H9 (cell line): ENCODE data around the gene KRTAP19-5. TPM values are rescaled to one million over a fixed set of nuclear protein-coding genes. Genes with fewer than 3 reads are reported as not detected.

Source experiments
- DNase-seq: peaks from one replicate; pipeline ENCODE4 v3.0.0-alpha.2; 2017
- H2AFZ ChIP-seq: one replicate; pipeline ENCODE4 v1.6.1; 2013; ENCODE audit warnings: mild to moderate bottlenecking, low read length, control low read depth, moderate library complexity
- H2AK5ac ChIP-seq: 2 replicates; pipeline ENCODE4 v1.6.1; 2013; ENCODE audit warnings: low read length, control low read depth, mixed read lengths; ENCODE audit not compliant: insufficient read length
- H2BK120ac ChIP-seq: one replicate; pipeline ENCODE4 v1.6.1; 2013; ENCODE audit warnings: low read depth, mild to moderate bottlenecking, low read length, control low read depth, inconsistent platforms; ENCODE audit not compliant: poor library complexity, severe bottlenecking
- H2BK12ac ChIP-seq: 2 replicates; pipeline ENCODE4 v1.6.1; 2013; ENCODE audit warnings: low read length, control low read depth, mixed read lengths, low read depth; ENCODE audit not compliant: insufficient read length
- H2BK15ac ChIP-seq: 2 replicates; pipeline ENCODE4 v1.6.1; 2013; ENCODE audit warnings: low read depth, low read length, control low read depth
- H2BK20ac ChIP-seq: one replicate; pipeline ENCODE4 v1.6.1; 2013; ENCODE audit warnings: low read depth, mild to moderate bottlenecking, low read length, control low read depth, inconsistent platforms; ENCODE audit not compliant: poor library complexity, severe bottlenecking
- H2BK5ac ChIP-seq: 2 replicates; pipeline ENCODE4 v1.6.1; 2013; ENCODE audit warnings: low read length, control low read depth, mixed read lengths; ENCODE audit not compliant: insufficient read length
- H3K14ac ChIP-seq: 2 replicates; pipeline ENCODE4 v1.6.1; 2013; ENCODE audit warnings: low read length, control low read depth; ENCODE audit not compliant: insufficient read depth
- H3K18ac ChIP-seq: 2 replicates; pipeline ENCODE4 v1.6.1; 2013; ENCODE audit warnings: low read depth, mild to moderate bottlenecking, mixed read lengths, low read length, control low read depth; ENCODE audit not compliant: insufficient read length
- H3K23ac ChIP-seq: 2 replicates; pipeline ENCODE4 v1.6.1; 2013; ENCODE audit warnings: low read length, control low read depth, mixed read lengths, low read depth; ENCODE audit not compliant: insufficient read length
- H3K23me2 ChIP-seq: 2 replicates; pipeline ENCODE4 v1.6.1; 2013; ENCODE audit warnings: low read depth, mild to moderate bottlenecking, mixed read lengths, low read length, control low read depth; ENCODE audit not compliant: insufficient read length, poor library complexity, severe bottlenecking
- H3K27ac ChIP-seq: 2 replicates; pipeline ENCODE4 v1.5.1; 2013; ENCODE audit warnings: low read length, control low read depth, mixed read lengths, low read depth; ENCODE audit not compliant: insufficient read length
- H3K27me3 ChIP-seq: 2 replicates; pipeline ENCODE4 v1.6.1; 2013; ENCODE audit warnings: low read length, control low read depth, inconsistent platforms; ENCODE audit not compliant: insufficient read depth
- H3K4ac ChIP-seq: 2 replicates; pipeline ENCODE4 v1.6.1; 2013; ENCODE audit warnings: low read depth, mild to moderate bottlenecking, control low read depth, inconsistent platforms, low read length, moderate library complexity
- H3K4me1 ChIP-seq: 2 replicates; pipeline ENCODE4 v1.6.1; 2013; ENCODE audit warnings: low read length, control low read depth, inconsistent platforms; ENCODE audit not compliant: insufficient read depth
- H3K4me2 ChIP-seq: 2 replicates; pipeline ENCODE4 v1.6.1; 2013; ENCODE audit warnings: low read length, control low read depth, mixed read lengths; ENCODE audit not compliant: insufficient read length, insufficient read depth
- H3K56ac ChIP-seq: 2 replicates; pipeline ENCODE4 v1.6.1; 2013; ENCODE audit warnings: low read depth, mild to moderate bottlenecking, mixed read lengths, low read length, control low read depth; ENCODE audit not compliant: insufficient read length
- H3K79me1 ChIP-seq: 2 replicates; pipeline ENCODE4 v1.6.1; 2013; ENCODE audit warnings: low read depth, mild to moderate bottlenecking, moderate library complexity, low read length, control low read depth, inconsistent platforms; ENCODE audit not compliant: insufficient read depth, poor library complexity, severe bottlenecking
- H3K79me2 ChIP-seq: 2 replicates; pipeline ENCODE4 v1.6.1; 2013; ENCODE audit warnings: low read length, control low read depth, inconsistent platforms; ENCODE audit not compliant: insufficient read depth
- H3K9ac ChIP-seq: 2 replicates; pipeline ENCODE4 v1.6.1; 2013; ENCODE audit warnings: low read length, control low read depth, mixed read lengths; ENCODE audit not compliant: insufficient read length; ENCODE audit errors: extremely low read depth
- H3K9me3 ChIP-seq: one replicate; pipeline ENCODE4 v1.6.1; 2013; ENCODE audit warnings: low read depth, low read length, inconsistent platforms; ENCODE audit not compliant: control insufficient read depth
- H3T11ph ChIP-seq: one replicate; pipeline ENCODE4 v1.6.1; 2013; ENCODE audit warnings: mild to moderate bottlenecking, low read length, control low read depth, inconsistent platforms
- H4K20me1 ChIP-seq: one replicate; pipeline ENCODE4 v1.6.1; 2013; ENCODE audit not compliant: control insufficient read depth, insufficient read length, insufficient read depth
- H4K5ac ChIP-seq: 2 replicates; pipeline ENCODE4 v1.6.1; 2013; ENCODE audit warnings: low read depth, mild to moderate bottlenecking, mixed read lengths, low read length, control low read depth; ENCODE audit not compliant: insufficient read length
- H4K8ac ChIP-seq: replicated peaks from 2 replicates; pipeline ENCODE4 v1.6.1; 2013; ENCODE audit warnings: low read length, control low read depth, mixed read lengths, low read depth; ENCODE audit not compliant: insufficient read length
- H4K91ac ChIP-seq: 2 replicates; pipeline ENCODE4 v1.6.1; 2013; ENCODE audit warnings: low read depth, mild to moderate bottlenecking, moderate library complexity, mixed read lengths, low read length, control low read depth; ENCODE audit not compliant: insufficient read length
- H3K27ac Mint-ChIP-seq, 3 experiments: 2 replicates in 2 of 3; 3 replicates in 1 of 3; pipeline ENCODE4 v1.8.0; 2020 to 2021; ENCODE audit warnings: mixed read lengths in 3 of 3, mild to moderate bottlenecking in 1 of 3, moderate library complexity in 1 of 3
- H3K27me3 Mint-ChIP-seq: 2 replicates; pipeline ENCODE4 v1.8.0; 2021; ENCODE audit warnings: low read depth, mild to moderate bottlenecking, moderate library complexity, mixed read lengths
- H3K36me3 Mint-ChIP-seq, 3 experiments: 2 replicates in 2 of 3; 3 replicates in 1 of 3; pipeline ENCODE4 v1.8.0; 2020 to 2021; ENCODE audit warnings: low read depth in 3 of 3, mixed read lengths in 3 of 3; ENCODE audit not compliant: insufficient read depth in 1 of 3
- H3K4me1 Mint-ChIP-seq, 2 experiments: 2 replicates each; pipeline ENCODE4 v1.8.0; 2020; ENCODE audit warnings: mixed read lengths in 2 of 2
- H3K4me3 Mint-ChIP-seq, 2 experiments: 2 replicates in 1 of 2; 3 replicates in 1 of 2; pipeline ENCODE4 v1.8.0; 2020 to 2021; ENCODE audit warnings: mild to moderate bottlenecking in 2 of 2, mixed read lengths in 2 of 2, moderate library complexity in 1 of 2
- H3K9me3 Mint-ChIP-seq, 2 experiments: 2 replicates in 1 of 2; 3 replicates in 1 of 2; pipeline ENCODE4 v1.8.0; 2020; ENCODE audit warnings: mild to moderate bottlenecking in 2 of 2, mixed read lengths in 2 of 2, moderate library complexity in 1 of 2
- WGBS: extraction: QIAGEN DNeasy Blood & Tissue Kit; methylation state at CpG from one replicate; pipeline ENCODE4 v1.1.7; 2013; ENCODE audit warnings: missing lambda C conversion rate, low lambda C conversion rate, mixed read lengths; ENCODE audit not compliant: insufficient read length; ENCODE audit errors: extremely low coverage; 5-methylcytosine and 5-hydroxymethylcytosine counted together
- total RNA-seq: library from RNA; stranded (reverse); gene quantifications from 2 replicates; pipeline ENCODE4 v1.2.1, GENCODE V29; 2021
- TF ChIP-seq, protein P1 (sequence below): fragments of 200-600 bp; sonication (generic); conservative IDR thresholded peaks from 3 replicates; pipeline ENCODE4 v1.8.0; 2021; ENCODE audit warnings: antibody characterized with exemption, mild to moderate bottlenecking

The KRTAP19-5 gene
- total RNA-seq, 1 experiment from 2014 or later: not detected

DNA sequence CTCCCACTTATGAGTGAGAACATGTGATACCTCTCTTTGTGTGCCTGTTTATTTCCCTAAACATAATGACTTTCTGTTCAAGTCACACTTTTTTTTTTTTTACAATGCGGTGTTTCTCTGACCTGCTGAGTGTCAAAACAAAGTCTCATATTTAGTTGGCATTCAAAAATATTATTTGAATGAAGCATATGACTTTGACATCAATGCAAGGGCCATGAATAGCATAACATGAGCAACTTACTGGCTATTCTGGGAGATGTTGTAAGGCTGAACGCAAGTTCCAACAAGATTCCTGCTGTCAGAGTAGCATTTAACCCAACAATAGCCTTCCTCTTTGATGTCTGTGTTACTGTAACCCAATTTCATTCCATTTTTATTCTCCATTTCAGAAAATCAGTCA is 19.8 kb downstream of the KRTAP19-5 start:
- H3K27me3 Mint-ChIP-seq: no peaks in the 10 kb centered on the region
- Histone ChIP-seq H3T11ph (no peak overlapping the region), H4K91ac (no peak overlapping the region), H2BK5ac (no peak overlapping the region), H2BK15ac (no peak overlapping the region), H3K4ac (no peak overlapping the region), H3K4me1 (no peaks in the 10 kb centered on the region), H3K9ac (no peak overlapping the region), H4K20me1 (no peaks in the 10 kb centered on the region), H3K27me3 (no peaks in the 10 kb centered on the region), H3K27ac (no peak overlapping the region), H3K9me3 (peaks cover 18% of the 10 kb centered on the region), H3K23me2 (no peaks in the 10 kb centered on the region), H2AK5ac (no peak overlapping the region), H3K56ac (no peak overlapping the region), H3K23ac (no peak overlapping the region), H3K18ac (no peak overlapping the region), H2BK120ac (no peak overlapping the region), H4K8ac (no peak overlapping the region), H3K79me2 (no peaks in the 10 kb centered on the region), H3K4me2 (no peak overlapping the region), H2BK12ac (no peak overlapping the region), H3K14ac (no peak overlapping the region), H3K79me1 (no peaks in the 10 kb centered on the region), H2AFZ (no peak overlapping the region), H2BK20ac (no peak overlapping the region), H4K5ac (no peak overlapping the region)
- H3K36me3 Mint-ChIP-seq: peaks cover 8 to 18% (median 17%) of the 10 kb centered on the region in 3 experiments; a peak in 6 of 7 replicates
- TF ChIP-seq, protein P1, sequence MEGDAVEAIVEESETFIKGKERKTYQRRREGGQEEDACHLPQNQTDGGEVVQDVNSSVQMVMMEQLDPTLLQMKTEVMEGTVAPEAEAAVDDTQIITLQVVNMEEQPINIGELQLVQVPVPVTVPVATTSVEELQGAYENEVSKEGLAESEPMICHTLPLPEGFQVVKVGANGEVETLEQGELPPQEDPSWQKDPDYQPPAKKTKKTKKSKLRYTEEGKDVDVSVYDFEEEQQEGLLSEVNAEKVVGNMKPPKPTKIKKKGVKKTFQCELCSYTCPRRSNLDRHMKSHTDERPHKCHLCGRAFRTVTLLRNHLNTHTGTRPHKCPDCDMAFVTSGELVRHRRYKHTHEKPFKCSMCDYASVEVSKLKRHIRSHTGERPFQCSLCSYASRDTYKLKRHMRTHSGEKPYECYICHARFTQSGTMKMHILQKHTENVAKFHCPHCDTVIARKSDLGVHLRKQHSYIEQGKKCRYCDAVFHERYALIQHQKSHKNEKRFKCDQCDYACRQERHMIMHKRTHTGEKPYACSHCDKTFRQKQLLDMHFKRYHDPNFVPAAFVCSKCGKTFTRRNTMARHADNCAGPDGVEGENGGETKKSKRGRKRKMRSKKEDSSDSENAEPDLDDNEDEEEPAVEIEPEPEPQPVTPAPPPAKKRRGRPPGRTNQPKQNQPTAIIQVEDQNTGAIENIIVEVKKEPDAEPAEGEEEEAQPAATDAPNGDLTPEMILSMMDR: no peak
- no peak for DNase-seq
- no CpG with 5 or more reads among the region's 2 CpGs for WGBS
- H3K4me3 Mint-ChIP-seq: no peak overlapping the region
- no peak overlapping the region for H3K27ac Mint-ChIP-seq
- H3K9me3 Mint-ChIP-seq: peaks cover 20 to 21% of the 10 kb centered on the region in 2 experiments
- no peaks in the 10 kb centered on the region for H3K4me1 Mint-ChIP-seq
